HTR-8/SVneo (cell line): ENCODE measurements around the gene ALDH1A1.

ENCODE experiments used
- DNase-seq: peaks from one replicate; pipeline ENCODE4 v3.0.0; 2011; ENCODE audit warnings: low spot score, mixed read lengths; ENCODE audit not compliant: insufficient read length
- FAIRE-seq: peaks from 2 replicates; lab custom pipeline; 2011; peaks lifted over from hg19 to GRCh38; lab: Jason Lieb, UNC

ALDH1A1 gene

GRCh38 chr9:72899734-72900477, 52.9 kb downstream of the ALDH1A1 start:
- FAIRE-seq (no peak), DNase-seq (no peak)

GRCh38 chr9:72898784-72899733, 53.8 kb downstream of the ALDH1A1 start:
- FAIRE-seq = no peak
- DNase-seq = no peak

- FAIRE-seq (no peak), DNase-seq (no peak)
These were observed 54.5 kb downstream of the ALDH1A1 start for GRCh38 chr9:72898360-72898759.

- no peak for DNase-seq
- FAIRE-seq = no peak
These were observed 55.7 kb downstream of the ALDH1A1 start for GRCh38 chr9:72897069-72897649.

- DNase-seq (no peak), FAIRE-seq (no peak)
These were observed 56.4 kb downstream of the ALDH1A1 start for GRCh38 chr9:72896439-72896838.

- DNase-seq (no peak), FAIRE-seq (no peak)
These were observed 57.7 kb downstream of the ALDH1A1 start for GRCh38 chr9:72895122-72895521.

- no peak for FAIRE-seq
- DNase-seq = no peak
These were observed 58.5 kb downstream of the ALDH1A1 start for GRCh38 chr9:72894342-72894741.

- DNase-seq (no peak), FAIRE-seq (no peak)
These were observed 59.4 kb downstream of the ALDH1A1 start for GRCh38 chr9:72893437-72893836.

GRCh38 chr9:72891043-72891442, 61.8 kb downstream of the ALDH1A1 start:
- no peak for FAIRE-seq
- no peak for DNase-seq

- no peak for DNase-seq
- no peak for FAIRE-seq
These were observed 63.9 kb downstream of the ALDH1A1 start for GRCh38 chr9:72888943-72889342.

GRCh38 chr9:72888067-72888466, 64.8 kb downstream of the ALDH1A1 start:
- DNase-seq (no peak), FAIRE-seq (no peak)

GRCh38 chr9:72886386-72886785, 66.5 kb downstream of the ALDH1A1 start:
- FAIRE-seq (no peak), DNase-seq (no peak)

GRCh38 chr9:72884508-72884907, 68.3 kb downstream of the ALDH1A1 start:
- no peak for FAIRE-seq
- no peak for DNase-seq

GRCh38 chr9:72883875-72884274, 69.0 kb downstream of the ALDH1A1 start:
- FAIRE-seq = no peak
- DNase-seq = no peak

GRCh38 chr9:72882117-72882775, 70.6 kb downstream of the ALDH1A1 start:
- no peak for FAIRE-seq
- no peak for DNase-seq

GRCh38 chr9:72880821-72881220, 72.0 kb downstream of the ALDH1A1 start:
- FAIRE-seq = no peak

GRCh38 chr9:72875221-72875620, 77.6 kb downstream of the ALDH1A1 start:
- DNase-seq = no peak
- no peak for FAIRE-seq

More at GRCh38 chr9:72880821-72881220, 72.0 kb downstream of the ALDH1A1 start:
- DNase-seq = no peak

GRCh38 chr9:72874344-72874743, 78.5 kb downstream of the ALDH1A1 start:
- no peak for DNase-seq
- FAIRE-seq = no peak

- FAIRE-seq (no peak), DNase-seq (no peak)
These were observed 79.4 kb downstream of the ALDH1A1 start for GRCh38 chr9:72873456-72873855.

- DNase-seq = no peak
- FAIRE-seq = no peak
These were observed 80.1 kb downstream of the ALDH1A1 start for GRCh38 chr9:72872718-72873117.
